Stimulated activated CD4-positive, alpha-beta T cell treated with anti-CD3 and anti-CD28 coated beads, Interleukin-15, amount 100 ng/mL, for 1 hour (primary cell): ENCODE data around the gene CACTIN.
A peak's percentile ranks its signal among the peaks of the same experiment; 100 is the strongest.
"Not testable (repeated sequence)": the region's sequence is repeated elsewhere in the genome, so short reads cannot be mapped to it uniquely, and the experiment has no call there.

Source experiments
- DNase-seq, 2 donors: peaks; one replicate each; pipeline ENCODE4 v3.0.0-alpha.2; 2020; ENCODE audit warnings: low read depth in 1 of 2, low spot score in 1 of 2

CACTIN gene

DNA sequence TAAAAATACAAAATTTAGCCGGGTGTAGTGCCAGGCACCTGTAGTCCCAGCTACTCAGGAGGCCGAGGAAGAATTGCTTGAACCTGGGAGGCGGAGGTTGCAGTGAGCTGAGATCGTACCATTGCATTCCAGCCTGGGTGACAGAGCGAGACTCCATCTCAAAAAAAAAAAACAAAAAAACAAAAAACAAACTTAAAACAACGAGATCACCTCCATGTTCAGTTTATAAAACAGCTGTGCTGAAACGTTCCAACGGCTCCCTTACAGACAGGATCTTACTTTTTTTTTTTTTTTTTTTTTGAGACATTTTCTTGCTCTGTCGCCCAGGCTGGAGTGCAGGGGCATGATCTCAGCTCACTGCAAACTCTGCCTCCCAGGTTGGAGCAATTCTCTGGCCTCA is 2.2 kb upstream of the CACTIN start:
- DNase-seq = not testable (repeated sequence)

DNA sequence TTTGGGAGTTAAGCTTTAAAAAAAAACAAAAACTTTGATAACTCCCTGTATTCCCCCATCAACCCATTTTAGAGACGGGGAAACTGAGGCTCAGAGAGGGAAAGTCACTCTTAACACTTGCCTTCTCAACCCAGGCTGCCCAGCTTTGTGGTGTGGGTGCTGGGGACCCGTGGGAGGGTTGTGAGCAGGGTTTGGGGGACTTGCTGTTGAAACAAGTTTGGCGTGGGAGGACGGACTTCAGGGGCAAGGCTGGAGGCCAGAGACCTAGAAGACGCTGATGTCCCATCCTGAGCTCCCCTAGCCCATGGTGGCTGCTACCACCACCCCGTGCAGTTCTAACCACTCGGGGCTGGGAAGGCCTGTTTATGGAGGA is 747 bp upstream of the CACTIN start:
- no peak for DNase-seq

DNA sequence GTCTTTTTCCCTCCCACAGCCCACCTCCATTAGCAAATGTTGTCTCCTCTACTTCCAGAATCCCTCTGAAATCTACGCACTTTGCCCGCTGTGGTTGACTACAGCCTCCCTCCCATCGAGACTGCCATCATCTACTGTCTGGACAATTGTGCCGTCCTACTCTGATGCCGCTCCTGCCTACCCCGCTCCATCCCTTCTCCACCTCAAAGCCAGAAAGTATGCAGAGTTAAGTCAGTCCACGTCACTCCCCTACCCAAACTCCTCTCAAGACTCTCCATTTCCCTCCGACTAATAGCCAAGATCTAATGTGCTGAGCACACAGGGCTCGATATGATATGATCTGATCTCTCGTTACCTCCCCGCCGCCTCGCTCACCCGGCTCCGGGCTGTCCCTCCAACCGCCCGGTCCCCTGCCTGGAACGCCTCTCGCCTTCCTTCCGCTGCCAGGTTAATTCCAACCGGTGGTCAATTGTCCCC is 556 bp downstream of the CACTIN start:
- no peak for DNase-seq

DNA sequence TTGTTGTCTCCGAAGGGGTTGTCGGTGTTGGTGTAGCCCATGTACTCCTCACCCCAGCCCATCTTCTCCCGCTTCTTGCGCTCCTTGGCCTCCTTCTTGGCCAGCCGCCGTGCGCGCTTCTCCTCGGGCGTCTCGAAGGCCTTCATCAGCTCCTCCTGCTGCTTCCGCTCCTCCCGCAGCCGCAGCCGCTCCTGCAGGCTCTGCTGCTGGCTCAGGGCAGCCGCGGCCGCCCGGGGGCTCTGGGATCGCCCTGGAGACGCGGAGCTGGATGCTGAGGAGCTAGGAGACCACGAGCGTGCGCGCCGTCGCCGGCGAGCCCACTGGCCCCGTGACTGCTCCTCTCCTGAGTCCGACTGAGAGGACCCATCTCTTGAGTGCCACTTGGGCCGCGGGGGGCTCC is 2.9 kb downstream of the CACTIN start:
- DNase-seq = no peak

DNA sequence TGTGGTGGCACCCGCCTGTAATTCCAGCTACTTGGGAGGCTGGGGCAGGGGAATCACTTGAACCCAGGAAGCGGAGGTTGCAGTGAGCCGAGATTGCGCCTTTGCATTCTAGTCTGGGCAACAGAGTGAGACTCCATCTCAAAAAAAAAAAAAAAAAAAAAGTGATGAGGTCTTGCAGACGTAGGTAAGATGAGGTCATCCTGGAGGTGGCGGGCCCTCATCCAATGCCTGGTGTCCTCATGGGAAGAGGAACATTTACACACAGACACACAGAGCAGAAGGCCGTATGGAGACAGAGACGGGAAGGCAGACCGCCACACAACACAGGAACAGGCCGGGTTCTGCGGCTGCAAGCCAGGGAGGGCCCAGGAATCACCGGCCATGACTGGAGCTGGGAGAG is 4.4 kb downstream of the CACTIN start:
- DNase-seq = no peak

DNA sequence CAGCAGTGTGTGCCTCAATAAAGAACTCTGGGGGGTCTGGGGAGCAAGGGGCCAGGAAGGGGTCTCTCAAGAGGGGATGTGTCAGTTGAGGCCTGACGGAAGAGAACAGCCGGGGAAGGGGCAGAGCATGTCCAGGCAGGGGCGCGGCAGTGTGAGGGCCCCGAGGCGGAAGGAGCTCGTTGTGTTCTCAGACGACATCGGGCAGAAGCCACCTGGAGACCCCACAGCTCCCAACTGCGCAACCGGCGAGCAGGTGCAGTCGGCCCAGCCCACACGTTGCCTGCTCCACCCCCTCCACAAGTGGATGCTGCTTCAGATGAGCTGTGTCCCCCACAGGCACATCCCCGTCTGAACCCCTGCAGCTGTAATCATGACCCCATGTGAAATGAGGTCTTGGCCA is 4.9 kb downstream of the CACTIN start:
- DNase-seq = no peak

DNA sequence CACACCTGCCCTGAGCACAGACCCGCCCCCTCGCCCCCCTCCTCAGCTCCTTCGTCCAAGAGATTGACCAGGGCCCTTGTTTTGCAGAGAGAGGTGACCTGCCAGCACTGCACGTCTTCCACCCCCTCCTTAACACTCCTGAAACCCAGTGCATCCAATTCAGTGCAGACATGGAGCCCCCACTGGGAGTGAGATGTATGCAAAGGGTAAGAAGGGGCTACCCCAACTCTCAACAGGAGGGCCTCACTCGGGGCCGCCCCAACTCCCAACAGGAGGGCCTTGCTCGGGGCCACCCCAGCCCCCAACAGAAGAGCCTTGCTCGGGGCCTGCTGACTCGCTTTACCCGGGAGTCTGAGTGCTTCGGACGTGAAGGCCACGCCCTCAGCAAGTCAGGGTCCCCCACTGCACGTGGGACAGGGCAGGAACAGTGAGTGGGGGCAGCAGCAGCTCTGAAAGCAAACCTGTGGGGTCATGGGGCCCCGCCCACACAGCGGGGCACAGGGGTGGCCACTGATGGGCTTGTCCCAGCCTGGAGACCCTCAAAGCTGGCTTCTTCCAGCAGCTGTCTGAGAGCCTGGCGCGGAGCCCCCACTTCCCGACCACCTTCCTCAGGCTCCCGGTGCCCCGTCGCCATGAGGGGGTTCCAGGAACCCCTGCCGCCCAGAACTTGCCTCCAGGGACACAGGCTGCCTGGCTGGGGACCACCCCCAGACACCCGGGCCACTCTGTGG is 5.6 kb downstream of the CACTIN start:
- DNase-seq = no peak

DNA sequence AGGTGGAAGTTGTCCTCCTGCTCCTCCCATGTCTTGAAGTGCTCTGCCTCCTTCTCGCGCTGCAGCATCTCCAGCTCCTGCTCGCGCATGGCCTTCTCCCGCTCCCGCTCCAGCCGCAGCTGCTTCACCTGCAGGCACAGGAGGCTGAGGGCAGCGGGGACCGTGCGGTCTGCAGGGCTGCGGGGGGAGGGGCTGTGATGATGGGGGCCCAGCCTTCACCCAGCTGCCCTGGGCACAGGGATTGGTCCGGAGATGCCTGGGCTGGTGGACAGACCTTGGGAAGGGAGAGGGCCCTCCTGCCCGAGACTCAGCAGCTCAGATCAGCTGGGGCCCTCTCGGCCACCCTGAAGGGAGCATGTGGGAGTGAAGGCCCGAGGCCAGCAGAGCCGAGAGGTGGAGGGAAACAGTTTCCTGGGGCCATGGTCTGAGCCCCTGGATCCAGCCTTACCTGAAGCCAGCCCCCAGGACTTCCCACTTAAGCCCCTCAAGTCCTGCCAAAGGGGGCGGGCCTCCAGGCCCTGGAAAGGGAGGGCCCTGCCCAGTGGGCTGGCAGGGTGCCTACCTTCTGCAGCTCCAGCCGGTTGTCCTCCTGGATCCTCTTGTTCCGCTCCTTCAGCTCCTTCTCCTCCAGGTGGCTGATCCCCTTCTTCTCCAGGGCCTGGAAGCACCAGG is 6.3 kb downstream of the CACTIN start:
- DNase-seq = no peak

DNA sequence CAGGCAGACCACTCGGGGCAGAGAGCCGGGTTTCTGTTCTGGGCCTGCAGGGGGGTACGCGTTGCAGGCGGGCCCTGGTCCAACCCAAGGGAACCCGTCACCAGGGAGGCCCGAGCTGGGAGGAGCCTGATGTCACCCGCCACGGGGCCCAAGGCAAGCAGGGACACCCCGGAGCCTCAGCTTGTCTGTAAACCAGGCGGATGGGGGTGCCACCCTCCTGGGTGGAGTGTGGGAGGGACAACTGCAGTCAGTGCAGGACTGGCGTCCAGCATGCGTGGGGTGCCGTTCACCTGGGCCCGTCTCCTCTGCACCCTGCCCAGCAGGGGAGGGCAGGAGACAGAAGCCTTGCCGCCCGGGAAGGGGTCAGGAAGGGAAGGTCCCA is 7.0 kb downstream of the CACTIN start:
- DNase-seq = no peak

DNA sequence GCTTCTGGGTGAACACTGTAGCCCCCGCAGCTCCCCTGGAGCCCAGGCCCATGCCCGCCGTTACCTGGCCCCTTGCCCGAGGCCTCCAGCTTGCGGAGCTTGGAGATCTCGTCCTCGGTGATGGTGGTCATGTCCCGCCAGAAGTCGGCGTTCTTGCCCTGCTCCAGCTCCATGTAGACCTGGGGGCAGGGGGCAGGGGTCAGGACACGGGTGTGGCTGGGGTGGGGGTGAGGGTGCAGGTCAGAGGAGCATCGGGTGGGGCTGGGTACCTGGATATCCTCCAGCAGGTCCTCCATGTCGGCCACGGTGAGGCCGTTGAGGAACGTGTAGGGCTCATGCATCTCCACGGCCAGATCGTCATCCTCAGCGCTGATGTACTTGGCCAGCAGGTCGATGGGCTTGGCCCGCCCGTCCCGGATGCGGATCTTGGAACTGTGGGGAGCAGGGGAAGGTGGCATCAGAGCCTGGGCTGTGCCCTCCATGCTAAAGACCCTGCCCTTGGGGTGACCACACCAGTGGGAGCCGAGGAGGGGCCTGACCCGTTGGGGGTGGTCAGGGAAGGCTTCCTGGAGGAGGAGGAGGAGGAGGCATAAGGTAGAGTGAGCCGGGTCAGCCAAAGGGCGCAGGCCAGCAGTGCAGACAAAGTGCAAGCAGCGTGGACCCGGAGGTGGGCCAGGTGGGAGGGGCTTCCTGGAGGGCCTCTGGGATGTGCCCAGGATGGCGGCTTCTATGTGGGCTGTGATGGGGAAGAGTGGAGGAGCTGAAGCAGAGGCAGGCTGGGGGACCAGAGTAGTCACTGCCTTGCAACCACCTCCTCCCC is 7.6 kb downstream of the CACTIN start:
- DNase-seq = no peak

DNA sequence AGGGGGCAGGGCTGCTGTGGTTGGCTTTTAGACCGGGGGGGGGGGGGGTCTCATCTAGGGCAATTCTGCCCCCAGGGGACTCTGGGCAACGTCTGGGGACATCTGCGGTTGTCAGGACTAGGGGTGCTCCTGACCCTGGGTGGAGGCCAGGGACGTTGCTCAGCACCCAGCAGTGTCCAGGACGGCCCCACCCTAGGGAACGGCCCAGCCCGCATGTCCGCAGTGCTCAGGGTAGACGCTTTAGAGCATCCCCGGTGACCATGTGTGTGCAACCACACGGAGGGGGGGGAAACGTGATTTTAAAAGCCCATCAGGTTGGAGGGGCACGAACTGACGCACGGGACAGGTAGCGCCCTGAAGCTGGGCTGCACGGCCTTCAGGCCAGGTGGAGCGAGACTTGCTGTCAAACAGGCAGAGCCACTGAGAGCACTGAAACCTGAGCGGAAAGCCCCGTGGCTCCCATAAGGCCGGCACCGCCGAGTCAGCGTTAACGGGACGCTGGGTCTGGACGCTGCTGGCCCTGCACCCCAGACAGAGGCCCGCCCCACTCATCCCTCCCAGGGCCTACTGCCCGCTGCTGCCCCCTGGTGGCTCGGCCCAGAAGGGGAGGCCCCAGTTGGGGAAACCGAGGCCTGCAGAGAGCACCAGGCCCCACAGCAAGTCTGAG is 8.3 kb downstream of the CACTIN start:
- DNase-seq = peak in 1 of 2 donors; percentile 51

DNA sequence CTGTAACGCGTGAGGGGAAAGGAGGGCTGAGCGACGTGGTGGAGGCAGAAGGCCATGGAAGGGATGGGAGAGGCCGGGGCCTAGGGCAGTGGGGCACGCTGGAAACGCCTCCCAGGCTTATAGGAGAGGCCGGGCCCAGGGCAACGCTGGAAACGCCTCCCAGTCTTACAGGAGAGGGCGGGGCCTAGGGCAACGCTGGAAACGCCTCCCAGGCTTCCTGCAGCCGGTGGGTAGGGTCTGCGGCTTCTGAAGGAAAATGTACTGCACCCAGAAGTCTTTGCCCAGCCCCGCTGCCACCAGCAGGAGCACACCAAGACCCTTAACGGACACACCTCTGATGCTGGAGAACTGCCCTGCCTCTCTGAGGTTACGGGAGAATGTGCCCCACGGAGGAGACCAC is 9.1 kb downstream of the CACTIN start:
- DNase-seq = no peak

DNA sequence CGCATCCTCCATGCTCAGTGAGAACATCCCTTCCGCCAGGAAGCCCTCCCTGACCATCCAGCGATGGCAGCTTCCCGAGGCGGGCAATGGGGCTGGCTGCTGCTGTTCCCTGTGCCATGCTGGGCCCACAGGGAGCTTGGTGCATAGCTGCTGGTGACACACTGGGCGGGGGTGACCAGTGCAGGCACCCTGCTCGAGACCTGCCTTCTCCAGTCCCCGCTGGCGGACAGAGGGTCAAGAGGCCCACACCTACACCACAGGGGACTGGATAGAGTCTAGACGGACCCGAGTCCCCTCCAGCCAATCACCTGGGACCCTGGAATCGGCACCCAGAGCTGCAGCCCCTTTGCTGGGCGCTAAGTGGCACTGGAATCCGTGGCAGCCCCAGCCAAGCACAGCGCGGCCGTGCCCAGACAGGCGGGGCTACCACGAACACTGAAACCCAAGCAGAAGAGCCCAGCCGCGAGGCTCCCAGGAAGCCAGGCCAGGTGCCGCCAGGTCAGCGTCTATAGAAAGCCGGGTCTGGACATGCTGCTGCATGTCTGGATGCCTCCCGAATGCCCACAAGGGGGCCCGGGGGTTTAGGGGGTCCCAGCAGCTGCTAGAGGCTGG is 11.0 kb downstream of the CACTIN start:
- no peak for DNase-seq

DNA sequence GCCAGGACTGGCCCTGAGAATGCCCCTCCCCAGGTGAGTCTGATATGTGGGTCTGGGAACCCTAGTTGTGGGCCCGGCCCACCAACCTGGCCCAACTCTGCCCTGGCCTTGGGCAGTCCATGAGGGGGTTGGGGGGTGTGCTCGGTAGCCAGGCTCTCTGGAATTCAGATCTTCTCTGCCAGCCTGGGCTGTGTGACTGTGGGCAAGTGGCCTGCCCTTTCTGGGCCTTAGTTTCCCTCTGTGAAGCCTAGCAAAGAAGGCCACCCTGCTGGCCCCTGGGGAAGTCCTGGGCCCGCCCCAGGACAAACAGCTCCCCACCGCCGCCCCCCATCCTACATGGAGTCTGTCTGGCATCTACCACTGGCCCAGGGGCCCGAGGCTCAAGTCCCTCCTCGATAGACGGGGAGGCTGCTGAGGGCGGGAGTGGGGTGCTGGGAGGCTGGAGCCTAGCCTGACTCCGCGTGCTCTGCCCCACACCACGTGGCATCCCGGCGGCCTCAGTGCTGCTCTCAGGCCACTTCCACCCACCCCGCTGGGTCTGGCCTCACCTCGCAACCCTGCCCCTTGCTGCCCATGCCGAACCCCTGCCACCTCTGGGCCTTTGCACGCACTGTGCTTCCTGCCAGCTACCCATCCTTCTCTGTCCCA is 11.6 kb downstream of the CACTIN start:
- DNase-seq = no peak

DNA sequence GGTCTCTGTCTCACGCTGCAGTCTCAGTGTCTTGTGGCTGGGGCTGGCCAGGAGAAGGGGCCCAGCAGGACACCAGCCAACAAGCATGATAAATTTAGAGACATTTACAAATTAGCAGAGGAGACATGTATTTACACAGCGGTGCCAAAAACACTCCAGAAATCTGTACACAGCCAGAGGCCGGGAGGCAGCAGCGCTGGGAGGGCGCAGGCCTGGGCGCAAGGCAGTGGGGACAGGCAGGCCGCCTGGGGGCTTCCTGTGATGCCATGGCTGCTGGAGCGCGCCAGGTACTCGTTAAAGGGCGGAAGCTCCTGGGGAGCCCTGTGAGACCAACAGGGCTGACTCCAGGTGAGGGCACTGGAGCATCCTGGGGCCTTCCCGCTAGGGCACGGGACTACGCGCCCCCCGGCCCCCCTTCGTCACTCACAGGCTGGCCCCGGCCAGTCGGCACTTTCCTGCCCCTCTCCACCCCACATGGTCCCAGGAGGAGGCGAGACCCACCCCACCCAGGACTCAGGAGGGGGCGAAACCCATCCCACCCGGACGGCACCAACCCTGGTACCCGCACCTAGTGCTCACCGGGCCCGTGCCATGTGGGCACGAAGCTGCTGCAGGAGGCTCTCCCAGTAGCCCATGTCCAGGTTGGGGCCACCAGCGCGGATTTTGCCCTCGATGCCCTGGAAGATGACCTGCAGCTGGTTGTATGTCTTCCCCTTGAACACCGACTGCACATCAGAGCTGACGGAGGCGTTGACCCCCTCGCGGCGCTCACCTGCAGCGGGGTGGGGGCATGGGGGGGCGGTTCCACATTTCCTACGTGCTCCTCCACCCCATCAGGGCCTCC is 12.6 kb downstream of the CACTIN start:
- no peak for DNase-seq

DNA sequence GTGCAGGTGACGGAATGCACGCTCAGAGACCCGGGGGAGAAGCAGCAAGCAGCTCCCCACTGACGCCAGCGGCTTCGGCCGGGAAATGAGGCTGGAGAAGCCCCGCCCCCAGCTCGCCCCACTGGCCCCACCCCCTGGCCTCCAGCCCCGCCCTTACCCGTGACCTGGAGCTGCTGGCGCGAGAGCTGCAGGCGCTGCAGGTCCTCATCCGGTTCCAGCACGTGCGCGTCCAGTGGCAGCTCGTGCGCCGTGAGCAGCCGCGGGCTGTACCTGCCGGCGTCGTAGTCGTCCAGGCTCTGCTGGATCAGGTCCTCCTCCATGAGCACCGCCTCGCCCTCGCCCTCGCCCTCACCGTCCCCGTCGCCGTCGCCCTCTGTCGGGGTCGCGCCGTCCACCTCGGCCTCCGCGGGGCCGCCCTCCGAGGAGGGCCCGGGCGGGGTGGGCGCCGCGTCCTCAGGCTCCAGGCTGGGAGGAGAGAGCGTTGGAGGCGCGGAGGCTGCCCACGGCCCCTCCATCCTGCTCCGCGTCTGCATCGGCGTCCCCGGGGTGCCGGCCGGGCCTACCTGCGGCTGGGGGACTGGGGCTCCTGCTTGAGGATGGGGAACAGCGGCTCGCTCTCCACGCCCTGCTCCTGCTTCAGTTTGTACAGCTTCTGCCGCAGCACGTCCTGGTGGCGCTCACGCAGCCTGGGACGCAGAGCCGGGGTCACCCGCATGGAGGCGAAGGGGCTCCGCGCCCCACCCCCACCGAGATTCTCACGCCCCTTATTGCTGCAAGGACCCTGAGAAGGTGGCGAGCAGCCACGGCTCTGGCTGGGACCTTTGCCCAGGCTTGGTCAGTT is 13.5 kb downstream of the CACTIN start:
- DNase-seq = no peak

DNA sequence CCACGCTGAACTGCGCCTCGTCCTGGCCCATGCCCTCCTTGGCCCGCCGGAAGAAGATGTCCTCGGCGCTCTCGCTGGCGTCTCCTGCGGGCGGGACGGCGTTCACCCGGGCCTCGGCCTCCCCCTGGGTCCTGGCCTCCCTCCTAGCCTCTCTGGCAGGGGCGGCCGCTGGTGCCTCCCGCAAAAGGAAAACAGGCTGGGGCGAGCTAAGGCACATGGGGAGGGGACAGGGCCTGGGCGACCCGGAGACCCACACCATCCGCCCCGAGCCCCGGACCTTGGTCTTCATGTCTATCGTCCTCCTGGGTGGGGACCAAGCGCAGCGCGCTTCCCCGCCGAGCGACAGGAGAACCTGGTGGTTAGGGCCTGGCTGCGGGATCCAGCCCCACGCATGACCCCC is 14.3 kb downstream of the CACTIN start:
- DNase-seq = no peak

DNA sequence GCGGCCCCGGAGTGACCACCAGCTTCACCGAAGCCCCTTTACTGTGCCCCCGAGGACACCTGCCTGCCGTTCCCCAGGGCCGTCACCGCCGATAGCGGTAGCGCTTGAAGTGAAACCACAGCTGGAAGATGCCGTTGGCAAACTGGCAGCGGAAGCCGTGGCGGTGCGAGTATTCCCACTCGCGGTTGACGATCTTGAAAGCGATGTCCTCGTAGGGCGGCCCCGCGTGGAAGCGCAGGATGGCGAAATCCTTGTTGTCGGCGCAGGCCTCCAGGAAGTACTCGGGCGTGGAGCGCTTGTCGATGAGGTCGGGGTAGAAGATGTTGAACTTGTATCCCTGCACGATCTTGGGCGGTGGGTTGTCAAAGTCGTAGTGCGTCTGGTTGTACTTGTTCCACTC is 14.7 kb downstream of the CACTIN start:
- DNase-seq = no peak
